Ovary (tissue), 3 donors: ENCODE data around the gene SECTM1.

Experiments
- POLR2A ChIP-seq: fragments of 450-650 bp; IDR thresholded peaks from one replicate; pipeline ENCODE4 v1.6.1; 2017; ENCODE audit warnings: antibody characterized with exemption, mild to moderate bottlenecking, moderate library complexity
- TF ChIP-seq, protein P1 (sequence below), 3 donors: fragments of 450-650 bp in 2 of 3; fragments of 200-600 bp in 1 of 3; IDR thresholded peaks; one replicate each; pipeline versions ENCODE4 v1.5.1 to v1.8.0; 2016 to 2022; ENCODE audit warnings: antibody characterized with exemption in 3 of 3, mild to moderate bottlenecking in 1 of 3
- donor health status: DM: no; HTN: no; CAD: no.

DNA sequence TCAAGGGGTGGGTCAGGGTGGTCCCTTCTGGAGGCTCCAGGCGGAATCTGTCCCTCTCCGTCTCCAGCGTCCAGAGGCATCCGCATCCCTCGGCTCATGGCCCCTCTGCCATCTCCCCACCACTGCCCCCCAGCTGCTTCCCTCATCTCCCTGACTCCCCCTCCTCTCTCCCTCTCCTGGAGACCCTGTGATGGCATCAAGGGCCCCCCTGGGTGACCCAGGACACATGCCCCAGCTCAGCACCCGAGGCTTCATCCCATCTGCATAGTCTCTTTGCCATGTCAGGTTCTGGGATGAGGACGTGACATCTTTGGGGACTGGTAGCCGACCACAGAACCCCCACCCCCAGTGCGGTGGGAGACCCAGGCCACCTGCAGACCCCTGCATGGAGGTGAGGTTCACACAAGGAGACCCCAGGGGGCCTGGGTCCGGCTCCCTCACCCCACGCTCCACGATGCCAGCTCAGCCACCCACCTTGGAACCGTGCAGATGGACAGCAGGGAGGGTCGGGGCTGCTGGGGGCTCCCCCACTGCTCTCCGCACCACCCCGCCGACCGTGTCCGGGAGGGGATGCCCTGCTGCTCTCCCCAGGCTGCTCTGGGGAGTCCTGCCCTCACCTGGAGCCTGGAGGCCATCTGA is 3.8 kb downstream of the SECTM1 start:
- TF ChIP-seq, protein P1, sequence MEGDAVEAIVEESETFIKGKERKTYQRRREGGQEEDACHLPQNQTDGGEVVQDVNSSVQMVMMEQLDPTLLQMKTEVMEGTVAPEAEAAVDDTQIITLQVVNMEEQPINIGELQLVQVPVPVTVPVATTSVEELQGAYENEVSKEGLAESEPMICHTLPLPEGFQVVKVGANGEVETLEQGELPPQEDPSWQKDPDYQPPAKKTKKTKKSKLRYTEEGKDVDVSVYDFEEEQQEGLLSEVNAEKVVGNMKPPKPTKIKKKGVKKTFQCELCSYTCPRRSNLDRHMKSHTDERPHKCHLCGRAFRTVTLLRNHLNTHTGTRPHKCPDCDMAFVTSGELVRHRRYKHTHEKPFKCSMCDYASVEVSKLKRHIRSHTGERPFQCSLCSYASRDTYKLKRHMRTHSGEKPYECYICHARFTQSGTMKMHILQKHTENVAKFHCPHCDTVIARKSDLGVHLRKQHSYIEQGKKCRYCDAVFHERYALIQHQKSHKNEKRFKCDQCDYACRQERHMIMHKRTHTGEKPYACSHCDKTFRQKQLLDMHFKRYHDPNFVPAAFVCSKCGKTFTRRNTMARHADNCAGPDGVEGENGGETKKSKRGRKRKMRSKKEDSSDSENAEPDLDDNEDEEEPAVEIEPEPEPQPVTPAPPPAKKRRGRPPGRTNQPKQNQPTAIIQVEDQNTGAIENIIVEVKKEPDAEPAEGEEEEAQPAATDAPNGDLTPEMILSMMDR (IDR thresholded peaks at IDR 0.05): no peak
- no peak for TF ChIP-seq POLR2A
